Stimulated activated CD8-positive, alpha-beta memory T cell treated with anti-CD3 and anti-CD28 coated beads, Interleukin-7, amount 100 ng/mL, for 4 hours (primary cell): ENCODE measurements around the gene KCNT2.
"Not testable (repeated sequence)": the region's sequence is repeated elsewhere in the genome, so short reads cannot be mapped to it uniquely, and the experiment has no call there.

ENCODE experiments used
- DNase-seq, 2 donors: peaks; one replicate each; pipeline ENCODE4 v3.0.0-alpha.2; 2020; ENCODE audit warnings: low read depth in 2 of 2

The KCNT2 gene

DNA sequence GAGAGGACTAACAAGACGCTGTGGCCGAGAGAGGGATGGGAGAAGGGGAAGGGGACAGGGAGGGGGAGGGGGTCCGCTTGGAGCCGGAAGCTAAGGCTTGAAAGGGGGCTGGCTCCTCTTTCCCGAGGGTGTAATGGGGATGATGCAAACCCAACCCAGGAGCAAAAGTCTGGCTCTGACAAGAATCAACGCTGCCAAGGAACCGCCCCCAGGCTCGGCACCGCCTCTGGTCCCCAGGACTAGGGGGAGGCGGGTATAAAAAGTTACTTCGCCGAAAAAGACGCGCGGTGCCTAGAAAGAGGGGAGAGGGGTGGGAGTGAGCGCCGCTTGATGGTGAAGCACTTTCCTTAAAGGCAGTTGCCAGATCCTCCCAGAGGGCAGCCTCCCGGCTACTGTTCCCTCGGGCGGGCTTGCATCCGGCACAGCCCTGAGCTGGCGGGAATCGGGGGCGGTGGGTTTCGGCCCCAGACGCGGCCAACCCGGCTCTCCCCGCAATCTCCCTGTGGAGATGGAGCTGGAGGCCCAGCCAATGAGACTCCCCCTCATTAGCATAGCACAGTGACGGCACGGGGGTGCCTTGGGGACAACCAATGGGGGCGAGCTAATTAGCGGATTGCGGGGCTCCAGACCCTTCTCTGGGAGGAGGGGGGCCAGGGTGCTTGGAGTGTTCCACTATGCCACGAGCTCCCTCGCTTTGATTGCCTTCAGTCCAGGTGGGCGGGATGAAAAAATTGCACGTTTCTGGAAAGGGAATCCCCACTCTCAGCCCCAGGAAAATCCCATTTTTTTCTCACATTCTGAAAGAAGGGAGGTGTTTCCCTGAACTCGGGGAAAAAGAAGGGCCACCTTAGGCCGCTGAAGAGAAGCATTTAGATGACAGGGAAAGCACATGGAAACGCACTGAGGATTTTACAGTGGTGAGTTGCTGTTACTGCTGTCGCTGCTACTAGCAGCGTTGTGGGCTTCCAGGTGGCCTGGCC is at the start of gene KCNT2:
KCNT2 (minus strand) TSS at position 51 of the 980 bp plus-strand sequence. CDS start 131 bp downstream, outside the sequence.
- no peak for DNase-seq

DNA sequence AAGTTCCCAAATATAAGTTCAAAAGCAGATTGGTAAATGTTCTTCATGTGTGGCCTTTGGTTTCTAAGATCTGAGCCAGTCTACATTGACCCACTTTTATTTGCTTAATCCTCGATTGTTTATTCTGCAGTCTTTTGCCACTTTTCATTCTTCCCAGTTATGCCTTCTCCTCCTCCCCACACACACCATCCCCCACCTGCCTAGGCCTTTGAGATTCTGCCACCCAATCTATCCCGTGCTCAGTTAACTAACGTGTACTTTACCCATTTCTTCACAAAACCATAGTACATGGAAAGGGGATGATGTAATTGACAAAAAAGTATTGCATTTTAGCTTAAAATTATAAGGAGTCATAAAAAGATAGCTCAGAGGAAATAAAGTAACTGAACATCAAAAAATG is 47.3 kb upstream of the KCNT2 start:
- DNase-seq: no peak

DNA sequence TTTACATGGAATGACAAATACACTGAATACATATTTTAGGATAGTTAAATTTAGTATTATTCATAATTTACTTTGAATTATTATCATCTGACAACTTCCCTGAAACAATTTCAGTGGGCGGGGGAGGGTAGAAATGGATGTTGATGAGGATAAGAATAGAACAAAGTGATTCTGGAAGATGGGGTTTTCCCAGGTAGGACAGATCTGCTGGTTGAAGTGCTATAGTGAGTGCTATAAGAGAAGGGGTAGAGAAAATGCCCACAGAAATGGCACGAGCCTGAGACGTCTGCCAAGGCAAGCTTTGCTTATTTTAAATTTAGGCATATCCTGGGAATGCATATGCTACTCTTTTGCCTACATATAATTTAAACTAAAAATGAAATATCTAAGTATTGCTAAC is 46.8 kb upstream of the KCNT2 start:
- no peak for DNase-seq

DNA sequence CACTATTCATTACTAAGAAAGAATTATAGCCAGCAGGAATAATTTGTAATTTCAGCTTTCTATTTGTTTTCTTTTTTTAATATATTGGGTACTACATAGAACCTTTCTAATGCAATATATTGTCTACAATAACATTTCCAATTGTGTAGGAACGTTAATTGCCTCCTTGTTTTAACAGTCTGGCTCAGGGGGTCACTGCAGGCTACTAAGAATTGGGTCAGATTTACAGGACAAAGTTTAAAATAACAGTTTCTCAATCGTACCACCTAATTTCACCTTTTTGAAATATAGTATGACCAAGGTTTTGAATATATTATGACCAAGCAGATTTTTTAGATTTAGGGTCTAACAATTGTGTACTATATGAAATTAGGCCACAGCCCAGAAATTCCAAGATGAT is 46.0 kb upstream of the KCNT2 start:
- no peak for DNase-seq

- no peak for DNase-seq
These were observed 43.5 kb upstream of the KCNT2 start, which contains the start of gene CFH for GRCh38 chr1:196651637-196652215. TSS of gene CFH (plus strand) at chr1:196652043. CDS start at chr1:196652118, 75 bp downstream.

- no peak for DNase-seq
These were observed 42.8 kb upstream of the KCNT2 start for GRCh38 chr1:196651079-196651478.

GRCh38 chr1:196650403-196650802 is 42.2 kb upstream of the KCNT2 start:
- no peak for DNase-seq

DNA sequence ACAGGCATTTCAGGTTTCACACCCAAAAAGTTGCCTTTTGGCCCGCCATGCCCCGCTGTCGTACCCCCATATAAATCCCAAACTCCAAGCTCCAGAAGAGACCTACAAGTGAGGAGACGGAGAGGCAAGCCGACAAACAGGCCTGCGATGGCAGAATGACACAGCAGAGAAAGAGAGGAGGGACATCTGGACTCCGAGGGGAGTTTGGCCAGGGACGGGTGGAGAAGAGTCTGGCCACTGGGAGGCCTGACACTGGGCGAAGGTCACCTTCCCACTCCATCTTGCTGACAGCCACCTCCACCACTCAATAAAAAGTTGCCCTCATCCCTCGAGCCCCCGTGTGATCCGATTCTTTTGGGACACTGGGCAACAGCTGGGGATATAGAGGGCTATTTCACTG is 41.8 kb upstream of the KCNT2 start:
- DNase-seq: no peak

GRCh38 chr1:196640976-196641375 is 32.7 kb upstream of the KCNT2 start:
- DNase-seq: no peak

DNA sequence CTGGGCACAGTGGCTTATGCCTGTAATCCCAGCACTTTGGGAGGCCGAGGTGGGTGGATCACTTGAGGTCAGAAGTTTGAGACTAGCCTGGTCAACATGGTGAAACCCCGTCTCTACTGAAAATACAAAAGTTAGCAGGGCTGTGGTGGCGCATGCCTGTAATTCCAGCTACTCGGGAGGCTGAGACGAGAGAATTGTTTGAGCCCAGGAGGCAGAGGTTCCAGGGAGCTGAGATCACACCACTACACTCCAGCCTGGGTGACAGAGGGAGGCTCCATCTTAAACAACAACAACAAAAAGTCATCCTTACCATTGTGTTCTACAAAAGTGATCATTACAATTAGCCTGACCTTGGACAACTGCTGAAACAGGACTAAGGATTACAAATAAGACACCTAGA is 31.1 kb upstream of the KCNT2 start:
- DNase-seq: not testable (repeated sequence)

- no peak for DNase-seq
These were observed 30.2 kb upstream of the KCNT2 start for GRCh38 chr1:196638466-196638865.

DNA sequence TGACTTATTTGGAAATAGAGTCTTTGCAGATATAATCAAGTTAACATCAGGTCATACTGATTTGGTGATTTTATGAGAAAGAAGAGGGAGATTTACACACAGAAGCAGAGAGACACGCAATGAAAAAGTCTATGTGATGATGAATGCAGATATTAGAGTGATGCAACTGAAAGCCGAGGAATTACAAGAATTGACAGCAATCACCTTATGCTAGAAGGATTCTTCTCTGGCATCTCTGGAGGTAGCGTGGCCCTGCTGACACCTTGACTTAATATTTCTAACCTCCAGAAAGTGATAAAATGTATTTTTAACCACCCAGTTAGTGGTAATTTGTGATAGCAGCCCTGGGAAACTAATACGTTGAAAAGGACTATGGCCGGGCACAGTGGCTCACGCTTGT is 29.4 kb upstream of the KCNT2 start:
- DNase-seq: no peak

GRCh38 chr1:196628838-196629237 is 20.6 kb upstream of the KCNT2 start:
- DNase-seq: no peak

- DNase-seq: no peak
These were observed 14.8 kb upstream of the KCNT2 start for GRCh38 chr1:196623079-196623478.

DNA sequence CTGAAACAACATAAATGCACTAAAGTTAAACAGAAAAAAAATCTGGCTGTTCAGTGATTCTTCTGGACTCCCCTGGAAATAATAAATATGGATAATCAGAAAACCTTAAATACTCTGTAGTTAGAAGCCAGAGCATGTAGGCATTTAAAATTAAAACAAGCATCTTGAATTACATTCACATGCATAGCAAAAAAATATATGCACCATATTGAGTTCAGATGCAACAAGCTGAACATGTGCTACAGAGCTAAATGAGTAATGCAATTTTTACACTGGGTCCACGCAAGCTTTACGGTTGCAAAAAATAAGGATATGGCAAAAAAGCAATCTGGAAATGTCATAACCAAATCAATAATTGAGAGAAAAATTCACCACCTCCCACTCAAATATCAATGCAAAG is 11.5 kb upstream of the KCNT2 start:
- DNase-seq: no peak

GRCh38 chr1:196611873-196612272 is 3.6 kb upstream of the KCNT2 start:
- DNase-seq: no peak

GRCh38 chr1:196609370-196609737 is 1.1 kb upstream of the KCNT2 start:
- DNase-seq: no peak

DNA sequence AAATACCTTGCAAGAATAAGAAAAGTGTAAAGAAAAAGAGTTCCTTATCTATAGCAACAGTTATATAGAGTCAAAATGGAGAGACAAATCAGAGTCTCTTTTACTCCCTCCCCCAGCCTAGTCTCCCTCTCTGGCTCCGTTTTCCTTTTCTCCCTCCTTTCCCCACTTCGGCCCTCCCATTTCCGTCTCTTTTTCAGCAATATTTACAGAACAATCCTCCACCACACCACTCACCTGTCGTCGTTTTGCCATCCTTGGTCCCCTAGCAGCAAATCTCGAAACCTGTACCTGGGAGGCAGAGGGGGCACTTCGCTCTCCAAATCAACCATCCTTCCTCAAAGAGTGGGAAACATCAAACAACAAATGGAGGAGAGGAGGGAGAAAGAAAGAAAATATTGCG is 259 bp downstream of the KCNT2 start:
- no peak for DNase-seq

- DNase-seq: no peak
These were observed 4.6 kb downstream of the KCNT2 start for GRCh38 chr1:196603651-196604050.

DNA sequence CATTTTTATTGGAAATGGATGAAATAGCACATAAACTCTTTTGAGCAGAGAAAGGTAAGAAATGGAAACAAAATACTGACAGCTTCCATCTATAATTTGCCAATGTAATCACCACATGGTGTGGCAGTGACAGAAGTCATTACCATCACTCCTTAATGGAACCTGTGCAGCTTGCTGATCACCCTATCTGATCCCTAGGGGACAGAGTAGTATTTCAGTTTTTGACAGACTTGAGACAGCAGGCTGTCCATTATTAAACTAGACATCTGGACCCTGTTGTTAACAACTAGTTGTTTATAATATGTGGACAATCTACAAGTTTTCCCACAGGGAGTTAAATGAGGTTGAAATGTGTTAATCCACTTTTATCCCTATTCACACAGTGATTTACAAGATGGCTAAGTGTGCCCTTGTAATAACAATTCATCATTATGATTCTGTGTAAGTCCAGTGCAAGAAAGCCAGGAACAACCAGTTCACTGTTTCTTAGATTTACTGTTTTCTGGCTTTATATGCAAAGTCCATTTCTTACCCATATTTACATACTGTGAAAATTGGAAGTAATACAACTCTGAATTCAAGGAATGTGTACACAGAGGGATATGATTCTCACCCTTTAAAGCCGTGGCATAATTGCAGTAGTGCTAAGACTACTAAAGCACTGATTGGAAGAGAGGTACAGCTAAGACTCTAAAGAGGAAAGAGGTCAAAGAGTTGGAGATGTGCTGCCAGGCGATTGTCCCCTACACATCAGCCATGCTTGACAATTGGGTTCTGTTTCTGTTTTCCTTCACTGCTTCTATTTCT is 9.1 kb downstream of the KCNT2 start:
- no peak for DNase-seq

DNA sequence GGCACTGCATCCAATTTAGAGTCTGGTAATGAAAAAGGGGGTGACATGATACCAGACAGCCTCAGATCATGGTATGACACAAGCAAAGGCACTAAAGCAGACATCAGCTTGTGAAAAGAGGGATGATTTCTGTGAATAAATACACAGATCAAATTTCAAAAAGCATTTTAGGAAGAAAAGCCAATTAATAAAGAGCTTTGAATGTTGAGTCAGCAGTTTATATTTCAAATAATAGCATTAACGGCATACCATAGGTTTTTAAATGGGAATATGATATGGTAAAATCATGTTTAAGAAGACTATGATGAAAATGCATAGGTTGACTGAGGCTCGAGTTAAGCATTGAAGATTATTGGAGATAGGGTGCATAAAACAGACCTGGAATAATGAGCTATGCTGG is 13.5 kb downstream of the KCNT2 start:
- DNase-seq: no peak

- DNase-seq: no peak
These were observed 14.3 kb downstream of the KCNT2 start for GRCh38 chr1:196593955-196594354.
